Left lung (tissue), 14 donors: ENCODE measurements around the gene NSUN2. TPM values are rescaled to one million over a fixed set of nuclear protein-coding genes. Genes with fewer than 3 reads are reported as not detected.

Experiments used
- ATAC-seq: fragments of 200-7000 bp; cut with Tn5 transposase; one replicate; pipeline ENCODE4 v1.9.1; 2020; ENCODE audit warnings: moderate library complexity
- DNase-seq, 4 donors: peaks; one replicate each; pipeline ENCODE4 v3.0.0-alpha.2; 2013 to 2020
- H3K27ac ChIP-seq, 2 donors: fragments of 200-600 bp; sonication (generic) in 1 of 2; one replicate each; pipeline versions ENCODE4 v1.5.0 to v1.8.0; 2020 to 2021
- H3K27me3 ChIP-seq, 2 donors: fragments of 200-600 bp; sonication (generic) in 1 of 2; one replicate each; pipeline versions ENCODE4 v1.5.0 to v1.8.0; 2020 to 2021
- H3K36me3 ChIP-seq, 2 donors: fragments of 200-600 bp; sonication (generic) in 1 of 2; one replicate each; pipeline versions ENCODE4 v1.5.0 to v1.8.0; 2020 to 2021
- H3K4me1 ChIP-seq, 2 donors: fragments of 200-600 bp; one replicate each; pipeline ENCODE4 v1.8.0; 2021
- H3K4me3 ChIP-seq, 2 donors: fragments of 200-600 bp; sonication (generic) in 1 of 2; one replicate each; pipeline versions ENCODE4 v1.5.0 to v1.8.0; 2020 to 2021; ENCODE audit warnings: mild to moderate bottlenecking in 1 of 2
- H3K9me3 ChIP-seq, 2 donors: fragments of 200-600 bp; sonication (generic) in 1 of 2; one replicate each; pipeline versions ENCODE4 v1.5.0 to v1.8.0; 2020 to 2021
- CTCF ChIP-seq, 2 donors: fragments of 200-600 bp; sonication (generic) in 1 of 2; IDR thresholded peaks; one replicate each; pipeline versions ENCODE4 v1.5.0 to v1.8.0; 2021; ENCODE audit warnings: antibody characterized with exemption in 2 of 2
- intact Hi-C, 2 donors: fragments of 100-400 bp; cut with DNase I; formaldehyde crosslinking; loops; one replicate each; pipeline versions ENCODE4 v1.11.2 to v1.14.2; 2022
- long read RNA-seq, 12 donors: library from polyadenylated mRNA in 2 of 12; unstranded in 2 of 12; transcript quantifications; one replicate each; pipeline ENCODE4 v2.0.0 and lab custom pipeline, GENCODE V29; 2019 to 2026
- polyA plus RNA-seq, 6 donors: library from polyadenylated mRNA; unstranded; fragments of 120-200 nt; gene quantifications; one replicate each; pipeline ENCODE4 v1.2.1, GENCODE V29; 2013; ENCODE audit not compliant: insufficient read length in 6 of 6
- total RNA-seq, 2 donors: library from RNA; stranded (reverse); fragmentation: NEBNext Ultra II Directional; extraction: Animal tissue kit (Norgen Biotek cat#: 25700); gene quantifications; one replicate each; pipeline ENCODE4 v1.2.1, GENCODE V29; 2021
- donor health status: DM: no; HTN: yes; CAD: no.
- donor health status: DM: no; HTN: no; CAD: no.

The NSUN2 gene
- total RNA-seq (10 to 100 TPM; 37.5 to 49.5 TPM), polyA plus RNA-seq (10 to 100 TPM; 52.6 to 93.9 (median 61.4) TPM)
- long read RNA-seq, donor 1, partial matches to known transcripts: 0 of 5 reads
- long read RNA-seq, donor 1, other reads (novel, unspliced or antisense): 0 of 5 reads
- long read RNA-seq, donor 2, transcript NSUN2-201 (19 exons, 3,303 nt): major isoform, 6 of 7 reads
- long read RNA-seq, donor 2, partial matches to known transcripts: 0 of 7 reads
- long read RNA-seq, donor 2, other reads (novel, unspliced or antisense): 0 of 7 reads
- long read RNA-seq, donor 3, partial matches to known transcripts: 0 of 3 reads
- long read RNA-seq, donor 3, other reads (novel, unspliced or antisense): 0 of 3 reads
- long read RNA-seq, donor 4, partial matches to known transcripts: 2 of 5 reads
- long read RNA-seq, donor 4, other reads (novel, unspliced or antisense): 1 of 5 reads
- long read RNA-seq, donor 5, partial matches to known transcripts: 56 of 59 reads
- long read RNA-seq, donor 5, other reads (novel, unspliced or antisense): 0 of 59 reads
- long read RNA-seq, donor 6, partial matches to known transcripts: 0 of 1 reads
- long read RNA-seq, donor 6, other reads (novel, unspliced or antisense): 0 of 1 reads
- long read RNA-seq, donor 7, transcript NSUN2-201 (19 exons, 3,303 nt): major isoform, 6 of 6 reads
- long read RNA-seq, donor 7, partial matches to known transcripts: 0 of 6 reads
- long read RNA-seq, donor 7, other reads (novel, unspliced or antisense): 0 of 6 reads
- long read RNA-seq, donor 8, transcript NSUN2-201 (19 exons, 3,303 nt): major isoform, 6 of 11 reads
- long read RNA-seq, donor 8, partial matches to known transcripts: 0 of 11 reads
- long read RNA-seq, donor 8, other reads (novel, unspliced or antisense): 0 of 11 reads
- long read RNA-seq, donor 9, partial matches to known transcripts: 0 of 1 reads
- long read RNA-seq, donor 9, other reads (novel, unspliced or antisense): 0 of 1 reads
- long read RNA-seq, donor 10, partial matches to known transcripts: 0 of 1 reads
- long read RNA-seq, donor 10, other reads (novel, unspliced or antisense): 0 of 1 reads
- long read RNA-seq, donor 11, partial matches to known transcripts: 0 of 2 reads
- long read RNA-seq, donor 11, other reads (novel, unspliced or antisense): 0 of 2 reads
- long read RNA-seq, donor 12, transcript NSUN2-208 (4 exons, 1,290 nt): major isoform, 6 of 15 reads
- long read RNA-seq, donor 12, transcript NSUN2-201 (19 exons, 3,303 nt): minor isoform, 5 of 15 reads
- long read RNA-seq, donor 12, partial matches to known transcripts: 0 of 15 reads
- long read RNA-seq, donor 12, other reads (novel, unspliced or antisense): 0 of 15 reads

- no peaks in the 10 kb centered on the region for H3K27me3 ChIP-seq
- no peak for TF ChIP-seq CTCF (IDR thresholded peaks at IDR 0.05)
- H3K9me3 ChIP-seq: no peaks in the 10 kb centered on the region
- DNase-seq (peak; percentile 93 to 98 (median 96)), ATAC-seq (peak; percentile 97)
- intact Hi-C loops: loop anchor here in 1 of 2 donors (10.0 kb wide), 1 partner anchor 112 kb away; no protein-coding TSS in a partner anchor
- H3K36me3 ChIP-seq: peaks cover 0 to 34% of the 10 kb centered on the region in 2 donors
- H3K27ac ChIP-seq: peak within 1 kb of the TSS; percentile 94 to 97
- peak within 1 kb of the TSS; percentile 89 to 99 for H3K4me3 ChIP-seq
- peaks cover 0 to 38% of the 10 kb centered on the region in 2 donors for H3K4me1 ChIP-seq
Observed at GRCh38 chr5:6632888-6633468, at the start of gene NSUN2, which contains the start of gene SRD5A1. NSUN2 (minus strand) TSS chr5:6633044; CDS start chr5:6632979, 65 bp downstream. SRD5A1 (plus strand) TSS chr5:6633440; CDS start chr5:6633577, 137 bp downstream.

- Histone ChIP-seq H3K4me1 (no peaks in the 10 kb centered on the region), H3K4me3 (no peak overlapping the region), H3K27ac (no peak overlapping the region), H3K27me3 (peaks cover 0 to 27% of the 10 kb centered on the region in 2 donors), H3K9me3 (no peaks in the 10 kb centered on the region), H3K36me3 (no peaks in the 10 kb centered on the region)
- no peak for ATAC-seq
- DNase-seq: no peak
- no peak for TF ChIP-seq CTCF (IDR thresholded peaks at IDR 0.05)
- intact Hi-C loops: no loop called here
Observed at GRCh38 chr5:6682239-6682638, 49.4 kb upstream of the NSUN2 start.

- intact Hi-C loops: no loop called here
- Histone ChIP-seq H3K36me3 (no peaks in the 10 kb centered on the region), H3K9me3 (no peaks in the 10 kb centered on the region), H3K27me3 (peaks cover 0 to 21% of the 10 kb centered on the region in 2 donors), H3K4me3 (no peak overlapping the region), H3K27ac (no peak overlapping the region), H3K4me1 (no peaks in the 10 kb centered on the region)
- TF ChIP-seq CTCF (IDR thresholded peaks at IDR 0.05): no peak
- ATAC-seq (no peak), DNase-seq (no peak)
Observed at GRCh38 chr5:6681682-6682081, 48.8 kb upstream of the NSUN2 start.

- intact Hi-C loops: no loop called here
- ATAC-seq (no peak), DNase-seq (no peak)
- peaks cover 0 to 14% of the 10 kb centered on the region in 2 donors for H3K27me3 ChIP-seq
- no peaks in the 10 kb centered on the region for H3K9me3 ChIP-seq
- H3K4me1 ChIP-seq: no peaks in the 10 kb centered on the region
- H3K27ac ChIP-seq: no peak overlapping the region
- no peaks in the 10 kb centered on the region for H3K36me3 ChIP-seq
- no peak for TF ChIP-seq CTCF (IDR thresholded peaks at IDR 0.05)
- H3K4me3 ChIP-seq: no peak overlapping the region
Observed at GRCh38 chr5:6680922-6681321, 48.1 kb upstream of the NSUN2 start.
